ENCODE measurements around the gene NEK6. TPM values are rescaled to one million over a fixed set of nuclear protein-coding genes. Genes with fewer than 3 reads are reported as not detected.

Gene NEK6
- total and polyA plus RNA-seq, 2 experiments from 2014 or later: 33.5 to 44.7 TPM

DNA sequence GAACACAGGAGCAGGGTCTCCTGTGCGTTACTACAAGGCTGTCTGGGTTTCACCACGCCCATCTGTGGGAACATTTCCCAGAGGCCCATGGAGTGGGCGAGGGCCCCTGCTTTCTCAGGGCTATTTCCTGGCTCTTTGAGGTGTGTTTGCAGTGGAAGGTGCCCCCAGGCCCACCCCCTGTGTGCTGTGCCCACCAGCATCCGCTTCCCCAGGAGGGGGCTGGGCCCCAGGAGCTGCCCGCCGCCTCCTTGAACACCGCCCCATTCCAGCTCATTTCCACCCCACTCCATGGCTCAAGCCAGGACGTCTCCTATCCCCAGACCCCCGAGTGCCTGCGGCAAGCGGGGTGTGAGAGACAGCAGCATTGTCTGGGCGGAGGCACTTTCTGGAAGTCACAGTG, 70.5 kb downstream of the NEK6 start:
- H4K20me1 ChIP-seq (ENCODE audit: insufficient read depth, poor library complexity, severe bottlenecking): no peaks in the 10 kb centered on the region
- TF ChIP-seq EZH2phosphoT487 (IDR thresholded peaks at IDR 0.05; ENCODE audit: low read depth, severe bottlenecking, unreplicated experiment) (no peak), EZH2 (IDR thresholded peaks at IDR 0.05; ENCODE audit: borderline replicate concordance) (no peak)
- TF ChIP-seq, protein P1, sequence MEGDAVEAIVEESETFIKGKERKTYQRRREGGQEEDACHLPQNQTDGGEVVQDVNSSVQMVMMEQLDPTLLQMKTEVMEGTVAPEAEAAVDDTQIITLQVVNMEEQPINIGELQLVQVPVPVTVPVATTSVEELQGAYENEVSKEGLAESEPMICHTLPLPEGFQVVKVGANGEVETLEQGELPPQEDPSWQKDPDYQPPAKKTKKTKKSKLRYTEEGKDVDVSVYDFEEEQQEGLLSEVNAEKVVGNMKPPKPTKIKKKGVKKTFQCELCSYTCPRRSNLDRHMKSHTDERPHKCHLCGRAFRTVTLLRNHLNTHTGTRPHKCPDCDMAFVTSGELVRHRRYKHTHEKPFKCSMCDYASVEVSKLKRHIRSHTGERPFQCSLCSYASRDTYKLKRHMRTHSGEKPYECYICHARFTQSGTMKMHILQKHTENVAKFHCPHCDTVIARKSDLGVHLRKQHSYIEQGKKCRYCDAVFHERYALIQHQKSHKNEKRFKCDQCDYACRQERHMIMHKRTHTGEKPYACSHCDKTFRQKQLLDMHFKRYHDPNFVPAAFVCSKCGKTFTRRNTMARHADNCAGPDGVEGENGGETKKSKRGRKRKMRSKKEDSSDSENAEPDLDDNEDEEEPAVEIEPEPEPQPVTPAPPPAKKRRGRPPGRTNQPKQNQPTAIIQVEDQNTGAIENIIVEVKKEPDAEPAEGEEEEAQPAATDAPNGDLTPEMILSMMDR (IDR thresholded peaks at IDR 0.05; ENCODE audit: poor library complexity): no peak
- H3K4me1 ChIP-seq (ENCODE audit: insufficient read depth): no peaks in the 10 kb centered on the region
- no peak overlapping the region for H3K27ac ChIP-seq
- no peak overlapping the region for H3K4me2 ChIP-seq
- no peaks in the 10 kb centered on the region for H3K79me2 ChIP-seq
- 96% methylated on average over 11 of the region's 12 CpGs for WGBS (ENCODE audit: low lambda C conversion rate, missing lambda C conversion rate)
- no peaks in the 10 kb centered on the region for H3K9me3 ChIP-seq (ENCODE audit: low read depth)
- H2AFZ ChIP-seq: no peak overlapping the region
- DNase-seq (ENCODE audit: low spot score): no peak
- H3K4me3 ChIP-seq: no peak overlapping the region
- no peaks in the 10 kb centered on the region for H3K27me3 ChIP-seq
- H3K9me2 ChIP-seq (replicated peaks; ENCODE audit: insufficient read depth): no peaks in the 10 kb centered on the region
- H3K36me3 ChIP-seq (replicated peaks; ENCODE audit: insufficient read depth, low read depth): no peaks in the 10 kb centered on the region

DNA sequence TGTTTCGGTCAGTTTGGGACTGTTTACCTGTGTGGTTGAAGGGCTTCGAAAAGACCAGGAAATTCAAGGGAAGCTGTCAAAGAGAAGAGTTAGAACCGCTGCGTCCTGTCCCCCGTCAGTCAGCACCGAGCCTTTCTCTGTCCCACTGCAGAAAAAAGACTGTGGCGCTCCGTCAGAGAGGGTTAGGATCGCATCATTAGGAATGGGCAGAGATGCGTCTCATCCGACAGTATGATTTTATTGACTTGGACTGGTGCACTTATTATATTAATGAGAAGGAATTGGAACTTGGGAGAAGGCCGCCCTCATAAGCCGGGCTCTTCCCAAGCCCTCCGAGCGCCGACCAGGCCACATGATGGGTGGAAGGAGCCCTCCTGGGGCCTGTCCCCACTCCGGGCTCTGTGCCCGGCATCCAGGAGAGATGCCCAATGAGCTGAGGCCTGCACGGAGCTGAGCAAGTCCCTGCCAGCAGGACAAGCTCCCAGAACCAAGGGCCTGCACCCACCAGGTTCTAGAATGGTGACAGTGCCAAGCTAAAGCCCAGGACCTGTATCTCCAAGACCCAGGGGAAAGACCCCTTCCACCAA, 71.5 kb downstream of the NEK6 start:
- Histone ChIP-seq H3K4me3 (no peak overlapping the region), H4K20me1 (ENCODE audit: insufficient read depth, poor library complexity, severe bottlenecking) (no peaks in the 10 kb centered on the region)

DNA sequence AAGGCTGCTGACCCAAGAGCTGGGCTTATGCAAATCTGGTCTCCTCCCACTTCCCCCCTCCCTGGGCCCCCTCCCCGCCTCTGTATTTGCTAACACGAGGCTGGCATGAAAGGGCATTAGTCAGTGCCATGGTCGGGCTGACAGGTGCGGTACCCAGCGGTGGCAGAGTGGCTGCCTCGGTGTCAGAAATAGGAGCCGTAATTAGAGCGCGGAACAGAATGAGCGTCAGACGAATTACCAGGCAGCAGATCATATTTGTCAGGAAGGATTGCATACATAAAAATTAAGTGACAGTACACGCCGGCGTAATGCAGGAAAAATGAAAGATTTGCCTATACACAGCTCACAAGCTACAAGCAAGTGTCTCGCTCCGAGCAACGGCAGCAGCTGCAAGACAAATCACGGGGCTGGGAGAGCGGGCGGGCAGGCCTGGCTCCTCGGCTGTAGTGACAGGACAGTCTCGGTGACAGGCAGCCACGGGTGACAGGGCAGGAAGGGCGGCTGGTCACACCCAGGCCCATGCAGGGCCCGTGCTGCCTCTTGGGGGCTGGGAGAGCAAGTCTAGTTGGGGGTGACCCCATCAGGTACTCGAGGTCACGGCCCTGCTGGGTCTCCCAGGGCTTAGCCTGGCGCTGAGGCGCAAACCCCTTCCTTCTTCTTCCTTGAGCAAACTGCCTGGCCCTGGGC, 72.4 kb downstream of the NEK6 start:
- Histone ChIP-seq H3K79me2 (no peaks in the 10 kb centered on the region), H4K20me1 (ENCODE audit: insufficient read depth, poor library complexity, severe bottlenecking) (no peaks in the 10 kb centered on the region), H3K4me1 (ENCODE audit: insufficient read depth) (no peaks in the 10 kb centered on the region), H2AFZ (no peak overlapping the region), H3K27ac (no peak overlapping the region), H3K9me3 (ENCODE audit: low read depth) (no peaks in the 10 kb centered on the region), H3K9me2 (replicated peaks; ENCODE audit: insufficient read depth) (no peaks in the 10 kb centered on the region), H3K4me2 (no peak overlapping the region), H3K36me3 (replicated peaks; ENCODE audit: insufficient read depth, low read depth) (no peaks in the 10 kb centered on the region), H3K4me3 (no peak overlapping the region), H3K27me3 (no peaks in the 10 kb centered on the region)
- whole genome bisulfite sequencing (ENCODE audit: low lambda C conversion rate, missing lambda C conversion rate): 91% methylated on average over 29 of the region's 29 CpGs
- DNase-seq (ENCODE audit: low spot score): no peak
- TF ChIP-seq, protein P1 (IDR thresholded peaks at IDR 0.05; ENCODE audit: poor library complexity): no peak
- TF ChIP-seq EZH2phosphoT487 (IDR thresholded peaks at IDR 0.05; ENCODE audit: low read depth, severe bottlenecking, unreplicated experiment) (no peak), EZH2 (IDR thresholded peaks at IDR 0.05; ENCODE audit: borderline replicate concordance) (no peak)

More for the DNA sequence above, 71.5 kb downstream of the NEK6 start:
- Histone ChIP-seq H3K9me2 (replicated peaks; ENCODE audit: insufficient read depth) (no peaks in the 10 kb centered on the region), H3K27me3 (no peaks in the 10 kb centered on the region), H3K4me1 (ENCODE audit: insufficient read depth) (no peaks in the 10 kb centered on the region), H3K4me2 (no peak overlapping the region), H3K27ac (no peak overlapping the region), H2AFZ (no peak overlapping the region), H3K36me3 (replicated peaks; ENCODE audit: insufficient read depth, low read depth) (no peaks in the 10 kb centered on the region), H3K9me3 (ENCODE audit: low read depth) (no peaks in the 10 kb centered on the region), H3K79me2 (no peaks in the 10 kb centered on the region)
- no peak for DNase-seq (ENCODE audit: low spot score)
- WGBS (ENCODE audit: low lambda C conversion rate, missing lambda C conversion rate): 91% methylated on average over 19 of the region's 19 CpGs
- TF ChIP-seq EZH2 (IDR thresholded peaks at IDR 0.05; ENCODE audit: borderline replicate concordance): no peak
- no peak for TF ChIP-seq EZH2phosphoT487 (IDR thresholded peaks at IDR 0.05; ENCODE audit: low read depth, severe bottlenecking, unreplicated experiment)
- TF ChIP-seq, protein P1 (IDR thresholded peaks at IDR 0.05; ENCODE audit: poor library complexity): no peak

Data from hepatocyte (in vitro differentiated cells).